Measurements from ENCODE around the gene MAP3K13. TPM values are rescaled to one million over a fixed set of nuclear protein-coding genes. Genes with fewer than 3 reads are reported as not detected.

Gene MAP3K13
- total RNA-seq, 4 donors from 2014 or later, result 8.4 to 18.0 (median 13.6) TPM

- WGBS, 2 donors, result 26 to 35% methylated on average over 1 of the region's 1 CpG
- Histone ChIP-seq H3K4me3 (no peak overlapping the region), H3K36me3 (no peaks in the 10 kb centered on the region), H3K27me3 (no peaks in the 10 kb centered on the region), H3K27ac (no peak overlapping the region), H3K4me1 (no peaks in the 10 kb centered on the region), H3K9me3 (no peaks in the 10 kb centered on the region)
- no peak for TF ChIP-seq CTCF (IDR thresholded peaks at IDR 0.05)
- no peak for DNase-seq (ENCODE audit: low spot score in 2 of 2)
These were observed 44.8 kb upstream of the MAP3K13 start for GRCh38 chr3:185318141-185318540.

GRCh38 chr3:185319801-185320200 lies 43.1 kb upstream of the MAP3K13 start:
- H3K36me3 ChIP-seq, result no peaks in the 10 kb centered on the region
- no peaks in the 10 kb centered on the region for H3K9me3 ChIP-seq
- H3K27ac ChIP-seq, result no peak overlapping the region
- no peak overlapping the region for H3K4me3 ChIP-seq
- no peak for TF ChIP-seq POLR2A (IDR thresholded peaks at IDR 0.05)
- no peak for TF ChIP-seq CTCF (IDR thresholded peaks at IDR 0.05)
- no peak for TF ChIP-seq EP300 (IDR thresholded peaks at IDR 0.05)
- H3K27me3 ChIP-seq, result no peaks in the 10 kb centered on the region
- H3K4me1 ChIP-seq, result no peaks in the 10 kb centered on the region
- no peak for DNase-seq (ENCODE audit: low spot score in 2 of 2)
- 92 to 93% methylated on average over 6 of the region's 6 CpGs for WGBS, 2 donors

DNA sequence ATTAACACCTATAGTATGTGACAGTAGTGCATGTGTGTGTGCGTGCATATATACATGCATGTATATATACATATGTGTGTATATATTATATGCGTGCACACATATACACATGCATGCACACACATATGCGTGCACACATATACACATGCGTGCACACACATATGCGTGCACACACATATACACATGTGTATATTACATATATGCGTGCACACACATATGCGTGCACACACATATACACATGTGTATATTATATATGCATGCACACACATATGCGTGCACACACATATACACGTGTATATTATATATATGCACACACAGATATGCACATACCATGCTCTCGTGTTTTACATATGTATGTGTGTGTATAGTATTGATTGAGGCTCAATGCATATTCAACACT lies 42.0 kb upstream of the MAP3K13 start:
- no peaks in the 10 kb centered on the region for H3K4me1 ChIP-seq
- DNase-seq (ENCODE audit: low spot score in 2 of 2), result no peak
- no peak overlapping the region for H3K4me3 ChIP-seq
- H3K27me3 ChIP-seq, result no peaks in the 10 kb centered on the region
- TF ChIP-seq CTCF (IDR thresholded peaks at IDR 0.05) (no peak), POLR2A (IDR thresholded peaks at IDR 0.05) (no peak), EP300 (IDR thresholded peaks at IDR 0.05) (no peak)
- no peak overlapping the region for H3K27ac ChIP-seq
- H3K9me3 ChIP-seq, result no peaks in the 10 kb centered on the region
- WGBS, 2 donors, result 94% methylated on average over 10 of the region's 10 CpGs
- H3K36me3 ChIP-seq, result no peaks in the 10 kb centered on the region

- DNase-seq (ENCODE audit: low spot score in 2 of 2), result no peak
- H3K27ac ChIP-seq, result no peak overlapping the region
- TF ChIP-seq EP300 (IDR thresholded peaks at IDR 0.05), result no peak
- TF ChIP-seq POLR2A (IDR thresholded peaks at IDR 0.05), result no peak
- TF ChIP-seq CTCF (IDR thresholded peaks at IDR 0.05), result no peak
- no peak overlapping the region for H3K4me3 ChIP-seq
- no peaks in the 10 kb centered on the region for H3K4me1 ChIP-seq
- H3K27me3 ChIP-seq, result no peaks in the 10 kb centered on the region
- no peaks in the 10 kb centered on the region for H3K9me3 ChIP-seq
- H3K36me3 ChIP-seq, result no peaks in the 10 kb centered on the region
- WGBS, 2 donors, result 90% methylated on average over 5 of the region's 5 CpGs
These were observed 40.7 kb upstream of the MAP3K13 start for GRCh38 chr3:185322101-185322719.

- Histone ChIP-seq H3K4me1 (no peaks in the 10 kb centered on the region), H3K4me3 (no peak overlapping the region), H3K27me3 (no peaks in the 10 kb centered on the region), H3K9me3 (no peaks in the 10 kb centered on the region), H3K36me3 (no peaks in the 10 kb centered on the region), H3K27ac (no peak overlapping the region)
- DNase-seq (ENCODE audit: low spot score in 2 of 2), result no peak
- 91 to 93% methylated on average over 8 of the region's 8 CpGs for WGBS, 2 donors
- no peak for TF ChIP-seq POLR2A (IDR thresholded peaks at IDR 0.05)
- TF ChIP-seq CTCF (IDR thresholded peaks at IDR 0.05), result no peak
- no peak for TF ChIP-seq EP300 (IDR thresholded peaks at IDR 0.05)
These were observed 36.8 kb upstream of the MAP3K13 start for GRCh38 chr3:185325946-185326791.
